GM23338 (cell line): Measurements from ENCODE around the gene PCDHGB1.

Experiments used
- CREB1 ChIP-seq: fragments of 250-450 bp; sonication (Bioruptor Pico); IDR thresholded peaks from 2 replicates; pipeline ENCODE4 v1.5.0; 2020; ENCODE audit warnings: low read depth, mild to moderate bottlenecking, moderate library complexity
- CTCF ChIP-seq, 2 experiments: fragments of 200-600 bp in 1 of 2; sonication (generic) in 1 of 2; conservative IDR thresholded peaks; 2 replicates each; pipeline versions ENCODE4 v1.5.1 to v1.6.1; 2016 to 2017; ENCODE audit warnings: antibody characterized with exemption in 2 of 2, low read depth in 2 of 2, mild to moderate bottlenecking in 2 of 2, moderate library complexity in 1 of 2
- EZH2 ChIP-seq: fragments of 200-600 bp; sonication (generic); IDR thresholded peaks from one replicate; pipeline ENCODE4 v1.8.0; 2017; ENCODE audit warnings: antibody characterized with exemption, mild to moderate bottlenecking, low read depth; ENCODE audit not compliant: unreplicated experiment
- EZH2phosphoT487 ChIP-seq: fragments of 200-600 bp; sonication (generic); IDR thresholded peaks from one replicate; pipeline ENCODE4 v1.8.1; 2018; ENCODE audit warnings: antibody characterized with exemption; ENCODE audit not compliant: unreplicated experiment
- JUNB ChIP-seq: IDR thresholded peaks from one replicate; pipeline ENCODE4 v1.6.1; 2016; ENCODE audit warnings: antibody characterized with exemption; ENCODE audit not compliant: unreplicated experiment
- NANOG ChIP-seq: IDR thresholded peaks from 2 replicates; pipeline ENCODE4 v1.6.1; 2016; ENCODE audit warnings: antibody characterized with exemption, borderline replicate concordance
- POLR2AphosphoS5 ChIP-seq: IDR thresholded peaks from 2 replicates; pipeline ENCODE4 v1.6.1; 2016; ENCODE audit warnings: antibody characterized with exemption, low read depth
- STAT1 ChIP-seq: IDR thresholded peaks from one replicate; pipeline ENCODE4 v1.6.1; 2016; ENCODE audit warnings: antibody characterized with exemption; ENCODE audit not compliant: unreplicated experiment
- ZNF114 ChIP-seq: fragments of 250-450 bp; sonication (Bioruptor Pico); IDR thresholded peaks from 2 replicates; pipeline ENCODE4 v1.5.0; 2020; ENCODE audit warnings: mild to moderate bottlenecking, moderate library complexity
- ZNF331 ChIP-seq: fragments of 250-450 bp; sonication (Bioruptor Pico); IDR thresholded peaks from 2 replicates; pipeline ENCODE4 v1.5.0; 2020; ENCODE audit warnings: low read depth, mild to moderate bottlenecking, moderate library complexity
- ZNF462 ChIP-seq: fragments of 250-450 bp; sonication (Bioruptor Pico); IDR thresholded peaks from 2 replicates; pipeline ENCODE4 v1.5.0; 2020; ENCODE audit warnings: mild to moderate bottlenecking, moderate library complexity
- TF ChIP-seq, protein P1 (sequence below): IDR thresholded peaks from one replicate; pipeline ENCODE4 v1.6.1; 2018; ENCODE audit warnings: antibody characterized with exemption; ENCODE audit not compliant: unreplicated experiment
- TF ChIP-seq, protein P2 (sequence below): IDR thresholded peaks from 2 replicates; pipeline ENCODE4 v1.6.1; 2016; ENCODE audit warnings: antibody characterized with exemption

DNA sequence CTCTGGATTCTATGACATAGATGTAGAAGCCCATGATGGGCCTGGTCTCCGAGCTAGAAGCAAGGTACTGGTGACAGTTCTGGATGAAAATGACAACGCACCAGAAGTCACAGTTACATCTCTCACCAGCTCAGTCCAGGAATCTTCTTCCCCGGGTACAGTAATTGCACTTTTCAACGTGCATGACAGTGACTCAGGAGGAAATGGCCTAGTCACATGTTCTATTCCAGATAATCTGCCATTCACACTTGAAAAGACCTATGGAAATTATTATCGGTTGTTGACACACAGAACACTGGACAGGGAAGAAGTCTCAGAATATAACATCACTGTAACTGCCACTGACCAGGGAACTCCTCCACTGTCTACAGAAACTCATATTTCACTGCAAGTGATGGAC lies 6.2 kb downstream of the PCDHGB1 start:
- TF ChIP-seq, protein P1, sequence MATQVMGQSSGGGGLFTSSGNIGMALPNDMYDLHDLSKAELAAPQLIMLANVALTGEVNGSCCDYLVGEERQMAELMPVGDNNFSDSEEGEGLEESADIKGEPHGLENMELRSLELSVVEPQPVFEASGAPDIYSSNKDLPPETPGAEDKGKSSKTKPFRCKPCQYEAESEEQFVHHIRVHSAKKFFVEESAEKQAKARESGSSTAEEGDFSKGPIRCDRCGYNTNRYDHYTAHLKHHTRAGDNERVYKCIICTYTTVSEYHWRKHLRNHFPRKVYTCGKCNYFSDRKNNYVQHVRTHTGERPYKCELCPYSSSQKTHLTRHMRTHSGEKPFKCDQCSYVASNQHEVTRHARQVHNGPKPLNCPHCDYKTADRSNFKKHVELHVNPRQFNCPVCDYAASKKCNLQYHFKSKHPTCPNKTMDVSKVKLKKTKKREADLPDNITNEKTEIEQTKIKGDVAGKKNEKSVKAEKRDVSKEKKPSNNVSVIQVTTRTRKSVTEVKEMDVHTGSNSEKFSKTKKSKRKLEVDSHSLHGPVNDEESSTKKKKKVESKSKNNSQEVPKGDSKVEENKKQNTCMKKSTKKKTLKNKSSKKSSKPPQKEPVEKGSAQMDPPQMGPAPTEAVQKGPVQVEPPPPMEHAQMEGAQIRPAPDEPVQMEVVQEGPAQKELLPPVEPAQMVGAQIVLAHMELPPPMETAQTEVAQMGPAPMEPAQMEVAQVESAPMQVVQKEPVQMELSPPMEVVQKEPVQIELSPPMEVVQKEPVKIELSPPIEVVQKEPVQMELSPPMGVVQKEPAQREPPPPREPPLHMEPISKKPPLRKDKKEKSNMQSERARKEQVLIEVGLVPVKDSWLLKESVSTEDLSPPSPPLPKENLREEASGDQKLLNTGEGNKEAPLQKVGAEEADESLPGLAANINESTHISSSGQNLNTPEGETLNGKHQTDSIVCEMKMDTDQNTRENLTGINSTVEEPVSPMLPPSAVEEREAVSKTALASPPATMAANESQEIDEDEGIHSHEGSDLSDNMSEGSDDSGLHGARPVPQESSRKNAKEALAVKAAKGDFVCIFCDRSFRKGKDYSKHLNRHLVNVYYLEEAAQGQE, result no peak
- TF ChIP-seq CTCF (conservative IDR thresholded peaks at IDR 0.05; ENCODE audit: low read depth in 2 of 2) (no peak), POLR2AphosphoS5 (no peak), EZH2 (no peak), CREB1 (CRISPR knock-in tag) (no peak), EZH2phosphoT487 (no peak), JUNB (no peak), ZNF114 (CRISPR knock-in tag) (no peak), NANOG (no peak), STAT1 (no peak), ZNF331 (CRISPR knock-in tag) (no peak), ZNF462 (CRISPR knock-in tag) (no peak)
- TF ChIP-seq, protein P2, sequence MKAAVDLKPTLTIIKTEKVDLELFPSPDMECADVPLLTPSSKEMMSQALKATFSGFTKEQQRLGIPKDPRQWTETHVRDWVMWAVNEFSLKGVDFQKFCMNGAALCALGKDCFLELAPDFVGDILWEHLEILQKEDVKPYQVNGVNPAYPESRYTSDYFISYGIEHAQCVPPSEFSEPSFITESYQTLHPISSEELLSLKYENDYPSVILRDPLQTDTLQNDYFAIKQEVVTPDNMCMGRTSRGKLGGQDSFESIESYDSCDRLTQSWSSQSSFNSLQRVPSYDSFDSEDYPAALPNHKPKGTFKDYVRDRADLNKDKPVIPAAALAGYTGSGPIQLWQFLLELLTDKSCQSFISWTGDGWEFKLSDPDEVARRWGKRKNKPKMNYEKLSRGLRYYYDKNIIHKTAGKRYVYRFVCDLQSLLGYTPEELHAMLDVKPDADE, result no peak
